HG03378 (cell line): Measurements from ENCODE around the gene SEPTIN6.

Experiments used
- ATAC-seq: cut with Tn5 transposase; IDR thresholded peaks from one replicate; pipeline ENCODE4 v1.9.1; 2021; ENCODE audit warnings: mild to moderate bottlenecking, moderate library complexity; ENCODE audit not compliant: unreplicated experiment

The SEPTIN6 gene

GRCh38 chrX:119655125-119655524, 37.8 kb downstream of the SEPTIN6 start:
- ATAC-seq: no peak

- ATAC-seq: no peak
These were observed 38.8 kb downstream of the SEPTIN6 start for GRCh38 chrX:119654112-119654531.

GRCh38 chrX:119648421-119648775, 44.6 kb downstream of the SEPTIN6 start:
- peak; percentile 10 for ATAC-seq

GRCh38 chrX:119647552-119648420, 45.2 kb downstream of the SEPTIN6 start:
- peak; percentile 95 for ATAC-seq

- no peak for ATAC-seq
These were observed 45.9 kb downstream of the SEPTIN6 start for GRCh38 chrX:119647089-119647488.

GRCh38 chrX:119646515-119646914, 46.5 kb downstream of the SEPTIN6 start:
- ATAC-seq: peak; percentile 27

GRCh38 chrX:119643696-119644095, 49.3 kb downstream of the SEPTIN6 start:
- ATAC-seq: no peak
